VCaP (cell line): Measurements from ENCODE around the gene C11orf42.

Experiments used
- H3K27ac ChIP-seq: fragments of 450-650 bp; 2 replicates; pipeline ENCODE4 v1.5.1; 2017
- TF ChIP-seq, protein P1 (sequence below): fragments of 450-650 bp; conservative IDR thresholded peaks from 2 replicates; pipeline ENCODE4 v1.5.1; 2017; ENCODE audit warnings: mild to moderate bottlenecking, moderate library complexity

The C11orf42 gene

DNA sequence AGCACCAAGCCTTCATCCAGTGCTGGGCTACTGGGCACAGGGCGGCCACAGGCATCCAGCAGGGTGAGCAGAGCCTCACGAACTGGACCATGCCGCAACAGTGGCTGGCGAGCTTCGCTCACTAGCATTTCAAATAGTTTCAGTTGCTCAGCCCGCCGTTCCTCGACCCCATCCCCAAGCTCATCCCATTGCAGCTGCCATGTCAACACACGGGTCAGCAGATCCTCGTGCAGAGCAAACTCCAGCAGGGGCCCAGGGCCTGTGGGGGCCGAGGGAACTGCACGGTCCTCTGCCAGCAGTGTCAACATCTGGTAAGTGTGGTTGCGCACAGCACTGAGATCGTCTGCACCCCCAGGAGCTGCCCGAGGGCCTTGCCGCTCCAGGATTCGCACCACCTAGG is 18.5 kb downstream of the C11orf42 start:
- H3K27ac ChIP-seq = no peak overlapping the region
- TF ChIP-seq, protein P1, sequence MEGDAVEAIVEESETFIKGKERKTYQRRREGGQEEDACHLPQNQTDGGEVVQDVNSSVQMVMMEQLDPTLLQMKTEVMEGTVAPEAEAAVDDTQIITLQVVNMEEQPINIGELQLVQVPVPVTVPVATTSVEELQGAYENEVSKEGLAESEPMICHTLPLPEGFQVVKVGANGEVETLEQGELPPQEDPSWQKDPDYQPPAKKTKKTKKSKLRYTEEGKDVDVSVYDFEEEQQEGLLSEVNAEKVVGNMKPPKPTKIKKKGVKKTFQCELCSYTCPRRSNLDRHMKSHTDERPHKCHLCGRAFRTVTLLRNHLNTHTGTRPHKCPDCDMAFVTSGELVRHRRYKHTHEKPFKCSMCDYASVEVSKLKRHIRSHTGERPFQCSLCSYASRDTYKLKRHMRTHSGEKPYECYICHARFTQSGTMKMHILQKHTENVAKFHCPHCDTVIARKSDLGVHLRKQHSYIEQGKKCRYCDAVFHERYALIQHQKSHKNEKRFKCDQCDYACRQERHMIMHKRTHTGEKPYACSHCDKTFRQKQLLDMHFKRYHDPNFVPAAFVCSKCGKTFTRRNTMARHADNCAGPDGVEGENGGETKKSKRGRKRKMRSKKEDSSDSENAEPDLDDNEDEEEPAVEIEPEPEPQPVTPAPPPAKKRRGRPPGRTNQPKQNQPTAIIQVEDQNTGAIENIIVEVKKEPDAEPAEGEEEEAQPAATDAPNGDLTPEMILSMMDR = no peak

DNA sequence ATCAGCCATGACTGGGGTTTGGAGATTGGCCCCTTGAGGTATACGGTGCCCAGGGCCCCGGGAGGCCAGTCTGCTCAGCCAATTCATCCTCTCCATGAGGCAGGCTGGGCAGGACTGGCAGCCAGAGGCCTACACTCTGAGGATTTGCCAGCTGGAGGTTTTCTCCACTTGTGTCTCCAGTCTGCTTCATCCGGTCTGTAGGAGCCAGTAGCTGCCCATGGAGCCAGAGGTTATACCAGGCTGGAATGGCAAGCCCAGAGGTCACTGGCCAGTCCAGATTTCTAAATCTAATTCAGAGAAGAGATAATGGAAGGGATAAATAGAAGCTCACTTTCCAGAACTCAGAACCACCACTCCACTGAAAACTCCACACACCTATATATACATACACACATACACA is 19.1 kb downstream of the C11orf42 start:
- TF ChIP-seq, protein P1 = no peak
- H3K27ac ChIP-seq = no peak overlapping the region

DNA sequence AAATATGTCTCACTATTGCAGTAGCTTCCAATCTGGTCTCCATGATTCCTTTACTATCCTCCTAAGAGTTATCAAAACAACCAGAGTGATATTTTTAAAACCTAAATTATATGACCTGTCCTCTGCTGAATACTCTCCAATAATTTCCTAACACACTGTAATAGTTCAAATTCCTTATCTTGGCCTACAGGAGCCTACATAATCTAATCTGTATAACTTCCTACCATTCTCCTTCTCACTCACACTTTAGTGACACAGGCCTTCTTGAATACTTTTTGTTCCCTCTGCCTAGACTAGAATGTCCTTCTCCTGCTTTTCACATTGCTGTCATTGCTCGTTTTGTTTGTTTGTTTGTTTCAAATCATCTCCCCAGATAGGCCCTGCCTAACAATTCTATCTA is 19.7 kb downstream of the C11orf42 start:
- H3K27ac ChIP-seq = no peak overlapping the region
- TF ChIP-seq, protein P1 = no peak

DNA sequence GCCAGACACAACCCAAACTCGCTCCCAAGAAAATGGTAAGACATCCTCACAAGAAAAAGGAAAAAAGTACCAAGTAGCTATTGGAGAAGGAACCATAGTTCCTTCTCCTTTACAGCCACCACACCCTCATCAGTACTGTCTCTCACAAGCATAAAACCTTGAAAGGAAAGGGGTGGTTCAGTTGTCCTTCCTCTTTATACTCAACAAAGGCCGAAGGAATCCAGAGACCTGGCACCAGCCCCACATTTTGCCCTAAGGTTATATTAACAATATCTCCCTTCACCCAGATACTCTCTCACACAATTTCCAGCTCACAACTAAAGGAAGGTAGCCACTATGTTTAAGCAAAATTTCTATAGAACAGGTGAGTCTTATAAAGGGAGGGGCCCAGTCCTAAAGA is 20.5 kb downstream of the C11orf42 start:
- no peak overlapping the region for H3K27ac ChIP-seq
- TF ChIP-seq, protein P1 = no peak

DNA sequence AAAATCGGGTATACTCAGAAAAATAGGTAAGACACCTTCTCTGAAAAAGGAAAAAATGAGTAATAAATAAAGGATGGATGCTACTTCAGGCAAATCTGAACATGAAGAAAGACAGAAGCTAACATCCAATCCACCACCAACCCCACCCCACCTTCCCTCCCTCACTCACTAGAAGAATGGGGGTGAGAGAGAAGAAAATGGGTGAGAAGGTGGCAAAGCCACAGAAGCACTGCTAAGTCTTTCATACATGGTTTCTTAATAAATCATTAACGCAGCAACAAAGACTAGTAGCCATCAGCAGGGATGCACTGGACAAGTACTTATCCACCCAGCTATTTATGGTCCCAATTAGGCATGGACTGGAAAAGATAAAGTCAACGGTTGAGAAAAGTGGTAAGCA is 23.2 kb downstream of the C11orf42 start:
- no peak overlapping the region for H3K27ac ChIP-seq
- TF ChIP-seq, protein P1 = no peak

DNA sequence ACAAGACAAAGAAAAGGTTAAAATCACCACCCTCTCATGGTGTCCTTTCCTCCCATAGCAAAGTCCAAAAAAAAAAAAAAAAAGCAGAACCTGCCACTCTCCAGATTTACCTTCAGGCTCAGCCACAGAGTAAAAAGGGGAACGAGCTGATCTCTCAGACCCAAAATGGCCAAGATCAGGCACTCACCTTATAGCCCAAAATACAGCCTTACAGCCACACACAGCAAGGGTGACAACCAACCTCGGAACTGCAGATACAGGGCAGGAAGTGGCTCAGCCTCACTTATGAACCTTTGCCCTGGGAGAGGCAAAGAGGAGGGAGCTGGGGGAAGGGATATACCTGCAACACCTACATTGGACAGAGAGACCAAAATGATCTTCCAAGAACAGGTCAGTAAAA is 24.6 kb downstream of the C11orf42 start:
- TF ChIP-seq, protein P1 = no peak
- no peak overlapping the region for H3K27ac ChIP-seq

DNA sequence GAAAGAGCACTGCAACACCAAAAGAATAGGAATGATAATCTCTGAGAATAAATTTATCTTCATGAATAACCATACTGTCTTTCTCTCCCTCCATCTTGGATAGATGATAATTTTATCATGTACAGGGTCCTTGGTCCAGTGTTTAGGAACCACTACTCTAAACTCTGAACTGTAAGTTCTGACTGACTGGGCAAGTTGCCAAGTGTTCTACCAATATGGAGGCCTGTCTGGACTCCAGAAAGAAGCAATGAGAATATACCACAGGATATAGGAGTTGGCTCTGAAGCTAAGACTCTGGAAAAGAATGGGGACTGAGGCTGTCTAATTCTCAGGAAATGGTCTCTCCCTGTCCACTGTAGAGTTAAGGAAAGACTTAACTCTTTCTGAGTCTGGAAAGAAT is 27.5 kb downstream of the C11orf42 start:
- TF ChIP-seq, protein P1 = no peak
- H3K27ac ChIP-seq = no peak overlapping the region

DNA sequence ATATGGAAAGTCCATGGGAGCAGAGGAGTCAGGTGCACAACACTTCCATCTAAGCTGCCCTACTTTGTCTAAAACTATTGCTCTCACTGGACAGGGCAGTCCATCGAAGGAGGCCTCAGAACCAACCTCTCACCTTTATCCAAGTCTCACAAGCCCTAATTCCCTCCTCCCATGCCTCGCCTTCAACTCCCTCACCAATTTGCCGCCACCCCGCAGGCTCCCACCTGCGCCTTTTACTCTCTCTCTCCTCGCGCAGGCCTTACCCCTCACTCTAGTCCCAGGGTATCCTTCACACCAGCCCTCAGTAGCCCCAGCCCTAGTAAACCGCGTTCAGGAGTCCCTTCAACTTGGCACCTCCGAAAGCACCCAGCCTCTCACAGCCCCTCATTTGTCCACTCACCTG is 28.6 kb downstream of the C11orf42 start:
- TF ChIP-seq, protein P1 = no peak
- peak overlapping the region; percentile 71 for H3K27ac ChIP-seq
